Measurements from ENCODE around the gene HMGCL. TPM values are rescaled to one million over a fixed set of nuclear protein-coding genes. Genes with fewer than 3 reads are reported as not detected.

The HMGCL gene
- total and polyA plus RNA-seq, 2 donors from 2014 or later = 51.5 to 205 TPM

Other genes with a start within 250 kb of the HMGCL start
- 829 TPM for gene RPL11, start 133.6 kb downstream of the HMGCL start, total RNA-seq
- gene RPL11, start 133.6 kb downstream of the HMGCL start, polyA plus RNA-seq (ENCODE audit: insufficient read depth, low read depth, low replicate concordance) = 2,056 TPM
- gene ELOA, start 82.0 kb downstream of the HMGCL start, total RNA-seq = 39.1 TPM
- gene ELOA, start 82.0 kb downstream of the HMGCL start, polyA plus RNA-seq (ENCODE audit: insufficient read depth, low read depth, low replicate concordance) = 13.7 TPM
- 40.4 TPM for gene PITHD1, start 47.0 kb downstream of the HMGCL start, total RNA-seq
- gene PITHD1, start 47.0 kb downstream of the HMGCL start, polyA plus RNA-seq (ENCODE audit: insufficient read depth, low read depth, low replicate concordance) = 57.7 TPM
- gene LYPLA2, start 34.3 kb downstream of the HMGCL start, total RNA-seq = 71.3 TPM
- gene LYPLA2, start 34.3 kb downstream of the HMGCL start, polyA plus RNA-seq (ENCODE audit: insufficient read depth, low read depth, low replicate concordance) = 133 TPM
- 68.1 TPM for gene GALE, start 24.7 kb downstream of the HMGCL start, total RNA-seq
- 73.7 TPM for gene GALE, start 24.7 kb downstream of the HMGCL start, polyA plus RNA-seq (ENCODE audit: insufficient read depth, low read depth, low replicate concordance)
- gene FUCA1, start 42.9 kb upstream of the HMGCL start, total RNA-seq = 69.2 TPM
- 88.3 TPM for gene FUCA1, start 42.9 kb upstream of the HMGCL start, polyA plus RNA-seq (ENCODE audit: insufficient read depth, low read depth, low replicate concordance)
- 0.57 TPM for gene CNR2, start 87.9 kb upstream of the HMGCL start, total RNA-seq
- not detected for gene CNR2, start 87.9 kb upstream of the HMGCL start, polyA plus RNA-seq (ENCODE audit: insufficient read depth, low read depth, low replicate concordance)
- gene PNRC2, start 134.4 kb upstream of the HMGCL start, total RNA-seq = 107 TPM
- 86.3 TPM for gene PNRC2, start 134.4 kb upstream of the HMGCL start, polyA plus RNA-seq (ENCODE audit: insufficient read depth, low read depth, low replicate concordance)
- 96.2 TPM for gene SRSF10, start 154.9 kb upstream of the HMGCL start, total RNA-seq
- gene SRSF10, start 154.9 kb upstream of the HMGCL start, polyA plus RNA-seq (ENCODE audit: insufficient read depth, low read depth, low replicate concordance) = 48.5 TPM